NCI-H524 (cell line): ENCODE measurements around the gene SMYD3.

Source experiments
- DNase-seq, 2 experiments: peaks; one replicate each; lab custom pipeline; 2025; lab: John Stamatoyannopoulos, UW

The SMYD3 gene

DNA sequence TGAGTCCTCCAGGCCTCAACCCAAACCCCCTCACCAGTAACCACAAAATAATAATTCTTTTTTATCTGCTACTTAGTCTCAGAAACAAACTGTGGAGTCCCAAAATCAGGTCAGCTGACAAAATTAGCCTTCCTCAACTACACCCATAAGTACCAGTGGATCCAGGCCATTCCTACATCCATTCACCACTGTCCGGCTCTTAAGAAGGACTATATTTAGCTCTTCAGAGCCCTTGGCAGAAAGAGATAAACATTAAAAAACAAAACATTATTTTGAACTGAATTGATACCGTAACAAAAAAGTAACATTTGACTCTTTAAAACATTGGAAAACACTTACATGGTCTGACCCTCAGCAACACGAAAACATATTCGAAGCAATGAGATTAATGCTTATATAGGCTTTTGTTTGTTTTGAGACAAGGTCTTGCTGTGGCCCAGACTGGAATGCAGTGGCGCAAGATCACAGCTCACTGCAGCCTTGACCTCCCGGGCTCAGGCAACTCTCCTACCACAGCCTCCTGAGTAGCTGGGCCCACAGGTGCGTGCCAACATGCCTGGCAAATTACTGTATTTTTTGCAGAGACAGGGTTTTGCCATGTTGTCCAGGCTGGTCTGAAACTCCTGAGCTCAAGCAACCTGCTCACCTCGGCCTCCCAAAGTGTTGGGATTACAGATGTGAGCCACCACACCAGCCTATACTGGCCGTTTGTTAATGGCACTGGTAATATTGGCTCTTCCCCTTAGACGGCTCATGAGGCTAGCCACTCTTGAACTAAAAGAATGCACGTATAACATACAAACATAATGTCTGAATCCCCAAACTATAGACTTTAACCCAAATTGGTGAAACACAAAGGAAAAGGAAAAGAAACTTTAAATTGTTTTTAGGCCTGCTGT, 330.7 kb downstream of the SMYD3 start:
- no peak for DNase-seq

GRCh38 chr1:246170574-246171261, 336.4 kb downstream of the SMYD3 start:
- no peak for DNase-seq

- no peak for DNase-seq
These were observed 337.6 kb downstream of the SMYD3 start for GRCh38 chr1:246169486-246169885.

DNA sequence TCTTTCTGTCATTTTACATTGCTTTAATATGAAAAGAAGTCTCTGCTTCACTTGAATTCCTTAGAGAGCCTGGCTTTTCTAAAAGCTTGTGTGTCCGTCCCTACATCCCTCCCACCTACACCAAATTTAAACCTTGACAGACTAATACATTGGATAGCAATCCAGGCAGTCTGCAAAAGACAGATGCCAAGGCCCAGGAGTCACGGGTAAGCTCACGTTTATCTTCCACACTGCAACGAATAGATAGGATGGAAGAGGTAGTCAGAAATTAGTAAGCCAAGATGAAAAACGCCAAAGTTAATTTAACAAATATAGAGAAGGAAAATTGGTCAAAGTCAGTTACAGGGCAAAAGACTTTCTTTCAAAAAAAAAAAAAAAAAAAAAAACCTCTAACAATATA, 338.1 kb downstream of the SMYD3 start:
- no peak for DNase-seq

GRCh38 chr1:246166841-246167240, 340.2 kb downstream of the SMYD3 start:
- DNase-seq = no peak

DNA sequence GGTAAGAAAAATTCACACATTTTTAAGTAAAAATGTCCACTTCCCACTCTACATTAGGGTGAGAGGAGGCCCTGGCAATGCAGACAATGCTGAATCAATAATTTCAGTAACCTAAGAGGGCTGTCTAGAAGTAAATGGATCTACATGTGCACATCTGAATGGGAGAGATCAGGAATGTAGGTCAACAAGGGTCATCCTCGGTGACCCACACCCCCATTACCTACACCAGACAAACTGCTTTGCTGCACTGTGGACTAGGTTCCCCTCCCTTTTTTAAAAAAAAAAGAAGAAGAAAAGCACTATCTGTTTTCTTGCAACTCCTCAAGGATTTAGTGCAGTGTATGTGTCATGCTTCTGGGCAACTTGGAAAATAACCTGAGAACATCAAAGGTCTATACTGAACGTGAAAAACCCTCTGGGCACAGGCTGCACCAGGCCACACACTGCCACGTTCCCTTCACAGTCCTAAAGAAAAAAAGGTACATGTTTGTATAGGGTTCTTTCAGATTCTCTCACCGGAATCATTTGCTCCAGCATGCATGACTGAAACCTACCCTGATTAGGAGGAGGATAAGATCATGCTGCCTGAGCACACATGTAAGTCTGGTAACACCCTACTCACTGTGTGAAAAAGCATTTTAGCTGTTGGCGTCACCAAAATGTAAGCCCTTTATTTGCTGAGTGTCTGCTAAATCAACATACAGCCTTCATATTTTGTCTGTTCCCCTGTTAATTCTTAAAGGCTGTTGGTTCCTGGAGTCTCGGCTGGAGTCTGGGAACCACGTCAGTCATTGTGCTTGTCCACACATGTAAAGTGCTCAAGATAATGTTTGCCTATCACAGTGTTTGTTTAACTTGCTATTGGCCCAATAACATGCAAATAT, 341.0 kb downstream of the SMYD3 start:
- DNase-seq = no peak

- DNase-seq = no peak
These were observed 342.3 kb downstream of the SMYD3 start for GRCh38 chr1:246164764-246165163.

DNA sequence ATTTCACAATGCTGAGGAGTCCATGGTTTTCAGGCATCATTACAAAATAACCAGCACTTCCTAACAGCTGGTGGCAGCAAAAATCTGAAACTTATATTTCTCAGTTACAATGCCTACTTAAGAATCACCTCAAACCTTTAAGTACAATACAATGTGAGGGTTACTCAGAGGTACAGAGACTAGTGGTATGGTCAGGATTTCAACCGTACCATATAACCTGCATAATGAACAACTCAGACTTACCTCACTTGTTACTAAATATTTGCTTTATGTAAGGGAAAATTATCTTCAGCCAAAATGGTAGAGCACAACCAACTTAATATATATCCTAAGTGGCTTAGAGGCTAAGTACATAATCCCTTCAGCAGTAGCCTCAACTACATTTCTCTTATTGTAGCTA, 344.5 kb downstream of the SMYD3 start:
- peak in 1 of 2 experiments; percentile 33 for DNase-seq

DNA sequence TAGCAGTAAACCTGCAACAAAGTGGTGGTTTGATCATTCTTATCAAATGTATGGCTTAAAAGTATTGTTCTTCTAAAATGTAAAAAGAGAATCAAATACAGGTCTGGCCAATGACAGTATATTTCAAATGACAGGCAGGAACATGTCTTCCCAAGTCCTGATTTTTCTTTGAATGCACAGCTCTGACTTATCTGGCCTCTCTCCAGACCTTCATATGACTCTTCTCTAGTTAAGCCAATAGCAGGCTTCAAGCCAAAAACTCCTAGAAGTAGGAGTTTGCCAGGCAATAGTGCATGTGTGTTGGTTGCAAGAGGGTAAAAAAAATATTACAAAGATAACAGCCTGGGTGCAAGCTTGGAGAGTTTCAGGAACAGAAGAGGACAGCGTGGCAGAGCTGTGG, 345.5 kb downstream of the SMYD3 start:
- DNase-seq = no peak

- DNase-seq = no peak
These were observed 346.2 kb downstream of the SMYD3 start for GRCh38 chr1:246160905-246161304.

DNA sequence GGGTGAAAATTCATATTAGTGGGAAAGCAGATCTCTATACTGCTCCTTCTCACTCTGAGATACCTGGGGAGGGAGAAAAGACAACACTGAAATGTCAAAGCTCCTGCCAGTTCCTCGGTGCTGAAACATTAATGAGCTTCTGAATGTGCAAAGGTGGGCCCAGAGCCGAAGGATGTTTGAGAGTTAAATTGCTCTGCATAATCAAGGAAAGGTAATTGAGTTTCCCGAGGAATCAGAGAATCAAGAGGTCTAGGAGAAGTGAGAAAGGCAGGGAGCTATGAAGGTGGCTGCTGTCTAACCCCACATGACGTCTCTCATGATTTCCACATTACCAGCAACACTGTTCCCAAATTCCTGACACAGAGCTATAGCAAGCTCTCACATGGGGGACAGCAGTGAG, 346.7 kb downstream of the SMYD3 start:
- no peak for DNase-seq

GRCh38 chr1:246159279-246160227, 347.5 kb downstream of the SMYD3 start:
- no peak for DNase-seq

DNA sequence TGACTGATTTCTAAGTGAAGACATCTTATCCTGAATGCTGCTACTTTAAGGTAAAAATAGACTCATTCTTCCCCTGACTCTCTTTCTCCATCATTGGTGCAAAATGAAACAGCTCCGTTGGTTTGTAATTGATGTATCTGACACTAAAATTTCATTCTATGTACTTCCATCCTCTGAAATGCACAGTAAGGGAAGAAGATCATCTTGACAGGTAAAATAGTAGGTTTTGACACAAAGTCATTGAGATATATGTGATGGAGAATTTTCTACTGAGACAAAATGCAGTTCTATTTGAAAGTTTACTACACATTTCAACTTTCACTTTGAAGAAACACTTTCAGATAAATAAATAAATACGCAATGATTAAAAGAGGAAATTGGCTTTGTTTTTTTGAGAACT, 348.9 kb downstream of the SMYD3 start:
- no peak for DNase-seq

DNA sequence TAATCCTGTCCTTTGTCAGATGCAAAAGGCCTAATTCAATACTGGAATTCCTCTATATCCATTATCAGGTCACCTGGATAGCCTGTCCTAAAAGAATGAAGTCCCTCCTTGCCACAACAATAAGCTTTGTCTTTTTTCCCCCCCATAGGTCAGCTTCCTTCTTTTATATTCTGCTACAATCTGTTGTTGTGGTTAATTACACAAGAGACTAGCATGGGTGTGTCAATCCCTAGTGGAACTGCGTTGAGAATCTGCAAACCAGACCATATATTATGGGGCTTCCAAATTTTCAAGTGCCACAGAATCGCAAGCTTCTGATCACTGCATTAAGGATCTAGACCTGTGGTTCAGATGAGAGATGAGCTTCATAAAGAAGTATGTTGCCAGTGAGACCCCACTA, 349.6 kb downstream of the SMYD3 start:
- DNase-seq = no peak

- no peak for DNase-seq
These were observed 350.2 kb downstream of the SMYD3 start for GRCh38 chr1:246156847-246157246.

GRCh38 chr1:246155923-246156322, 351.2 kb downstream of the SMYD3 start:
- DNase-seq = no peak

DNA sequence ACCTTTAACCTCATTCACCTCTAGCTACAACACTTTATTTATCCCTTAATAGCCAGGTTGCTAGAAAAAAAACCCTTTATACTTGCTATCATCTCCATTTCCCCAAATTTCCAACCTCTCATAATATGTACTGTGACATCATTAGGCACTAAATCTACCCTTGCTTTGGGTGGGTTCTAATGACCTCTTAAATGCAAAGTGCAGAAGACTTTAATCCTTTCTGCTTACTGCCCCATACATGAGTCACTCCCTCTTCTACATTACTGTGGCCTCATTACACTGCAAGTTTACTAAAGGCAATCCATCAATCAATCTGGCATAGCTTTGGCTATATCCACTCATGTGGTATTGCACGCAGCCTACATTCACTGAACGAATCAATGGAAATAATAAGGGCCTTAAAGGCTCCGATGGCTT, 353.3 kb downstream of the SMYD3 start:
- no peak for DNase-seq

GRCh38 chr1:246152986-246153431, 354.1 kb downstream of the SMYD3 start:
- DNase-seq = no peak

GRCh38 chr1:246151796-246152434, 355.2 kb downstream of the SMYD3 start:
- no peak for DNase-seq

- no peak for DNase-seq
These were observed 357.5 kb downstream of the SMYD3 start for GRCh38 chr1:246149543-246149942.
